ENCODE measurements around the gene MLLT3.

Gene MLLT3

GRCh38 chr9:20513126-20513913, 109.0 kb downstream of the MLLT3 start:
- TF ChIP-seq GATA1 (IDR thresholded peaks at IDR 0.05; ENCODE audit: low read depth, low read length) (no peak), POLR2A (IDR thresholded peaks at IDR 0.05; ENCODE audit: low read length) (no peak)
- peak in 1 of 2 experiments; percentile 7 for DNase-seq

- DNase-seq: no peak
- TF ChIP-seq GATA1 (IDR thresholded peaks at IDR 0.05; ENCODE audit: low read depth, low read length) (no peak), POLR2A (IDR thresholded peaks at IDR 0.05; ENCODE audit: low read length) (no peak)
These were observed 109.7 kb downstream of the MLLT3 start for GRCh38 chr9:20512636-20513035.

- DNase-seq: no peak
These were observed 110.2 kb downstream of the MLLT3 start for GRCh38 chr9:20512106-20512505.

GRCh38 chr9:20511686-20512085, 110.6 kb downstream of the MLLT3 start:
- no peak for DNase-seq
- TF ChIP-seq GATA1 (IDR thresholded peaks at IDR 0.05; ENCODE audit: low read depth, low read length): no peak
- TF ChIP-seq POLR2A (IDR thresholded peaks at IDR 0.05; ENCODE audit: low read length): no peak

More at GRCh38 chr9:20512106-20512505, 110.2 kb downstream of the MLLT3 start:
- TF ChIP-seq POLR2A (IDR thresholded peaks at IDR 0.05; ENCODE audit: low read length) (no peak), GATA1 (IDR thresholded peaks at IDR 0.05; ENCODE audit: low read depth, low read length) (no peak)

GRCh38 chr9:20509466-20509865, 112.8 kb downstream of the MLLT3 start:
- no peak for DNase-seq
- TF ChIP-seq POLR2A (IDR thresholded peaks at IDR 0.05; ENCODE audit: low read length) (no peak), GATA1 (IDR thresholded peaks at IDR 0.05; ENCODE audit: low read depth, low read length) (no peak)

GRCh38 chr9:20508242-20508641, 114.1 kb downstream of the MLLT3 start:
- peak; percentile 7 to 45 for DNase-seq
- TF ChIP-seq GATA1 (IDR thresholded peaks at IDR 0.05; ENCODE audit: low read depth, low read length) (no peak), POLR2A (IDR thresholded peaks at IDR 0.05; ENCODE audit: low read length) (no peak)

- DNase-seq: no peak
- no peak for TF ChIP-seq GATA1 (IDR thresholded peaks at IDR 0.05; ENCODE audit: low read depth, low read length)
- TF ChIP-seq POLR2A (IDR thresholded peaks at IDR 0.05; ENCODE audit: low read length): no peak
These were observed 114.9 kb downstream of the MLLT3 start for GRCh38 chr9:20507431-20507830.

GRCh38 chr9:20506099-20506900, 116.0 kb downstream of the MLLT3 start:
- no peak for DNase-seq
- TF ChIP-seq POLR2A (IDR thresholded peaks at IDR 0.05; ENCODE audit: low read length): no peak
- no peak for TF ChIP-seq GATA1 (IDR thresholded peaks at IDR 0.05; ENCODE audit: low read depth, low read length)

GRCh38 chr9:20505574-20505973, 116.7 kb downstream of the MLLT3 start:
- TF ChIP-seq POLR2A (IDR thresholded peaks at IDR 0.05; ENCODE audit: low read length): no peak
- DNase-seq: no peak

- TF ChIP-seq POLR2A (IDR thresholded peaks at IDR 0.05; ENCODE audit: low read length) (no peak), GATA1 (IDR thresholded peaks at IDR 0.05; ENCODE audit: low read depth, low read length) (no peak)
- no peak for DNase-seq
These were observed 117.4 kb downstream of the MLLT3 start for GRCh38 chr9:20504930-20505329.

- TF ChIP-seq GATA1 (IDR thresholded peaks at IDR 0.05; ENCODE audit: low read depth, low read length): no peak
- TF ChIP-seq POLR2A (IDR thresholded peaks at IDR 0.05; ENCODE audit: low read length): no peak
- no peak for DNase-seq
These were observed 122.2 kb downstream of the MLLT3 start for GRCh38 chr9:20500101-20500500.

- no peak for TF ChIP-seq GATA1 (IDR thresholded peaks at IDR 0.05; ENCODE audit: low read depth, low read length)
- no peak for TF ChIP-seq POLR2A (IDR thresholded peaks at IDR 0.05; ENCODE audit: low read length)
These were observed 123.3 kb downstream of the MLLT3 start for GRCh38 chr9:20499013-20499412.

GRCh38 chr9:20496328-20496727, 126.0 kb downstream of the MLLT3 start:
- TF ChIP-seq GATA1 (IDR thresholded peaks at IDR 0.05; ENCODE audit: low read depth, low read length) (no peak), POLR2A (IDR thresholded peaks at IDR 0.05; ENCODE audit: low read length) (no peak)
- no peak for DNase-seq

More at GRCh38 chr9:20499013-20499412, 123.3 kb downstream of the MLLT3 start:
- DNase-seq: no peak

GRCh38 chr9:20495098-20495497, 127.2 kb downstream of the MLLT3 start:
- TF ChIP-seq GATA1 (IDR thresholded peaks at IDR 0.05; ENCODE audit: low read depth, low read length) (no peak), POLR2A (IDR thresholded peaks at IDR 0.05; ENCODE audit: low read length) (no peak)
- no peak for DNase-seq

Data from erythroblast (primary cell).